ENCODE data around the gene CALCOCO1. TPM values are rescaled to one million over a fixed set of nuclear protein-coding genes. Genes with fewer than 3 reads are reported as not detected.
A peak's percentile ranks its signal among the peaks of the same experiment; 100 is the strongest.

The CALCOCO1 gene
- total RNA-seq, 1 donor from 2014 or later = 25.3 TPM

DNA sequence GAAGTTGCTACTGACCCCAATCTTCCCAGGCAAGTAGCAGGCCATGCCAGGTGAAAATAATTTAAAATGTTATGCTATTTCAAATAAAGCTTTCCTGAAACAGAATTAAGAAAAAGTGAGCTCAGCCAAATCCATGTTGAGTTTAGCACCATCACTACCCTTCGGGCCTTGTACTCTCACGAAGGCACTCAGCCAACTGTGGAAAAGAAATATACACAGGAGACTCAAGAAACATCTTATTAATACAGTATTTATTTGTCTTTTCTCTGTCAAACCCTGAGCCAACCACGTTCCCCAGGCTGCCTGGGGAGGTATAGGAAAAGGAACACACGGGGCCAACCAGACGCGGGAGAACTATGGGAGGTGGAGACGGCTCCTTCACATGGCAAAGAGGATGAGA is 62.3 kb downstream of the CALCOCO1 start:
- Histone ChIP-seq H3K4me1 (peaks cover 5% of the 10 kb centered on the region), H3K9ac (no peak overlapping the region), H3K27ac (peak overlapping the region; percentile 48), H3F3A (ENCODE audit: low read depth) (peaks cover 51% of the 10 kb centered on the region), H4K20me1 (ENCODE audit: low read depth) (peaks cover 1% of the 10 kb centered on the region), H3K27me3 (no peaks in the 10 kb centered on the region), H3K36me3 (peaks cover 18% of the 10 kb centered on the region), H3K4me3 (no peak overlapping the region), H3K9me3 (ENCODE audit: low read depth) (no peaks in the 10 kb centered on the region), H2AFZ (replicated peaks) (no peak overlapping the region), H3K79me2 (ENCODE audit: low read depth) (peaks cover 19% of the 10 kb centered on the region), H3K4me2 (no peak overlapping the region)
- TF ChIP-seq EZH2 (IDR thresholded peaks at IDR 0.05) (no peak), EZH2phosphoT487 (IDR thresholded peaks at IDR 0.05) (no peak)
- Mint-ChIP-seq H3K27ac (no peak overlapping the region), H3K4me3 (no peak overlapping the region), H3K4me1 (peaks cover 2% of the 10 kb centered on the region), H3K36me3 (peaks cover 47% of the 10 kb centered on the region), H3K27me3 (ENCODE audit: insufficient read depth, low read depth) (peaks cover 11% of the 10 kb centered on the region), H3K9me3 (no peaks in the 10 kb centered on the region)
- DNase-seq (ENCODE audit: low spot score) = no peak

DNA sequence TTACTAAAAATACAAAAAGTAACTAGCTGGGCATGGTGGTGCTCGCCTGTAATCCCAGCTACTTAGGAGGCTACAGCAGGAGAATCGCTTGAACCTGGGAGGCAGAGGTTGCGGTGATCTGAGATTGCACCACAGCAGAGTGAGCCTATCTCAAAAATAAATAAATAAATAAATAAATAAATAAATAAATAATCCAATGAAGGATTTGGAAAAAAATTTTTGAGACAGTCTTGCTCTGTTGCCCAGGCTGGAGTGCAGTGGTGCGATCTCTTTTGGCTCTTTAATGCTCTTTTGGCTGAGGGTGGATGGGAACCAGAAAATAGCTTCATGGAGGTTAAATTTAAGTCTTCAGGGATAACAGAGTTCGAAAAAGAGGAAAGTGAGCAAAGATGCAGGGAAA is 63.1 kb downstream of the CALCOCO1 start:
- no peaks in the 10 kb centered on the region for H4K20me1 ChIP-seq (ENCODE audit: low read depth)
- peaks cover 53% of the 10 kb centered on the region for H3F3A ChIP-seq (ENCODE audit: low read depth)
- no peaks in the 10 kb centered on the region for H3K9me3 ChIP-seq (ENCODE audit: low read depth)
- peaks cover 9% of the 10 kb centered on the region for H3K4me1 Mint-ChIP-seq
- no peak overlapping the region for H3K4me2 ChIP-seq
- peaks cover 13% of the 10 kb centered on the region for H3K4me1 ChIP-seq
- H3K9me3 Mint-ChIP-seq = no peaks in the 10 kb centered on the region
- no peak for TF ChIP-seq EZH2 (IDR thresholded peaks at IDR 0.05)
- TF ChIP-seq, protein P1, sequence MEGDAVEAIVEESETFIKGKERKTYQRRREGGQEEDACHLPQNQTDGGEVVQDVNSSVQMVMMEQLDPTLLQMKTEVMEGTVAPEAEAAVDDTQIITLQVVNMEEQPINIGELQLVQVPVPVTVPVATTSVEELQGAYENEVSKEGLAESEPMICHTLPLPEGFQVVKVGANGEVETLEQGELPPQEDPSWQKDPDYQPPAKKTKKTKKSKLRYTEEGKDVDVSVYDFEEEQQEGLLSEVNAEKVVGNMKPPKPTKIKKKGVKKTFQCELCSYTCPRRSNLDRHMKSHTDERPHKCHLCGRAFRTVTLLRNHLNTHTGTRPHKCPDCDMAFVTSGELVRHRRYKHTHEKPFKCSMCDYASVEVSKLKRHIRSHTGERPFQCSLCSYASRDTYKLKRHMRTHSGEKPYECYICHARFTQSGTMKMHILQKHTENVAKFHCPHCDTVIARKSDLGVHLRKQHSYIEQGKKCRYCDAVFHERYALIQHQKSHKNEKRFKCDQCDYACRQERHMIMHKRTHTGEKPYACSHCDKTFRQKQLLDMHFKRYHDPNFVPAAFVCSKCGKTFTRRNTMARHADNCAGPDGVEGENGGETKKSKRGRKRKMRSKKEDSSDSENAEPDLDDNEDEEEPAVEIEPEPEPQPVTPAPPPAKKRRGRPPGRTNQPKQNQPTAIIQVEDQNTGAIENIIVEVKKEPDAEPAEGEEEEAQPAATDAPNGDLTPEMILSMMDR (IDR thresholded peaks at IDR 0.05) = no peak
- TF ChIP-seq EZH2phosphoT487 (IDR thresholded peaks at IDR 0.05) = no peak
- H3K4me3 Mint-ChIP-seq = no peak overlapping the region
- H3K4me3 ChIP-seq = no peak overlapping the region
- peaks cover 18% of the 10 kb centered on the region for H3K36me3 ChIP-seq
- peaks cover 41% of the 10 kb centered on the region for H3K36me3 Mint-ChIP-seq
- no peak overlapping the region for H3K27ac Mint-ChIP-seq
- peaks cover 13% of the 10 kb centered on the region for H3K79me2 ChIP-seq (ENCODE audit: low read depth)
- peak overlapping the region; percentile 3 for H3K27ac ChIP-seq
- DNase-seq (ENCODE audit: low spot score) = no peak
- H2AFZ ChIP-seq (replicated peaks) = no peak overlapping the region
- no peak overlapping the region for H3K9ac ChIP-seq
- H3K27me3 Mint-ChIP-seq (ENCODE audit: insufficient read depth, low read depth) = peaks cover 11% of the 10 kb centered on the region
- H3K27me3 ChIP-seq = no peaks in the 10 kb centered on the region

DNA sequence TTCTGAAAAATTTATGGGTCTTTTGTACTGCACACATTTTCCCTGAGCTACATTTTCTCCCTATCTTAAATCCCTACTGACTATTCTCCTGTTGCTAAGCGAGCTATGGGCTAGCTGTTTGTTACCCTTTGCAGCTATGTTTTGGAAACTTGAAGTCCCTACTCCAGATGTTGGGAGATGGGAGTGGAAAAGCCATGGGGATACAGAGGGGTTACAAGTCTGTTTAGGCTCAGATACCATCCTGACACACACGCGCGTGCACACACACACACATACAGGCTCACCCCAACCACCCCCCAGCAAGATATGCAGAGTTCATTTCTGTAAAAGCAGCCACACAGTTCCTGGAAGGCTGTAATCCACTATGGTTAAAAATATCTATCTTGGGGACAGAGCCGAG is 67.2 kb downstream of the CALCOCO1 start:
- Mint-ChIP-seq H3K27ac (no peak overlapping the region), H3K36me3 (peaks cover 26% of the 10 kb centered on the region), H3K9me3 (no peaks in the 10 kb centered on the region), H3K4me1 (peaks cover 19% of the 10 kb centered on the region), H3K27me3 (ENCODE audit: insufficient read depth, low read depth) (peaks cover 11% of the 10 kb centered on the region), H3K4me3 (no peak overlapping the region)
- peak overlapping the region; percentile 51 for H3K4me2 ChIP-seq
- DNase-seq (ENCODE audit: low spot score) = no peak
- no peak overlapping the region for H3K9ac ChIP-seq
- no peaks in the 10 kb centered on the region for H3K79me2 ChIP-seq (ENCODE audit: low read depth)
- H4K20me1 ChIP-seq (ENCODE audit: low read depth) = no peaks in the 10 kb centered on the region
- no peaks in the 10 kb centered on the region for H3K27me3 ChIP-seq
- peaks cover 29% of the 10 kb centered on the region for H3K4me1 ChIP-seq
- peak overlapping the region; percentile 95 for H3K27ac ChIP-seq
- H3F3A ChIP-seq (ENCODE audit: low read depth) = peaks cover 72% of the 10 kb centered on the region
- H3K4me3 ChIP-seq = peak overlapping the region; percentile 2
- H2AFZ ChIP-seq (replicated peaks) = no peak overlapping the region
- H3K9me3 ChIP-seq (ENCODE audit: low read depth) = no peaks in the 10 kb centered on the region
- H3K36me3 ChIP-seq = peaks cover 4% of the 10 kb centered on the region
- no peak for TF ChIP-seq EZH2 (IDR thresholded peaks at IDR 0.05)

DNA sequence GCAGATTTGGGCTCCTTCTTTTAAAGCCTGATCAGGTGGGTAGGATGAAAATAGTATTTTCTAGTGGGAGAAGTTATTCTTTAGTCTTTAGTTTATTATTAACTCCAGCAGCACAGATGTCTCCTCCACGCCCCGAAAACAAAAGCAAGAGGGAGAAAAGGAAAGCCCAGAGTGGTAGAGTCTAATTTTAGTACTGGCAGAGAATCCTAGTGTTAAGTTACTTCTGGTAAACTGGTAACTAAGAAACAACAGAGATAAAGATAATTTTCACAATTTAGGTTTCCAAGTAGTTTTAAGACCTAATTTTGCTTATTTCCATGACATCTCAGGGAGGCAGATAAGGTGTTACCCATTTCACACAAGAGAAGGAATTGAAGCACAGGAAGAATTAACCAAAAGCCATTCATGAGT is 67.7 kb downstream of the CALCOCO1 start:
- Mint-ChIP-seq H3K4me3 (no peak overlapping the region), H3K36me3 (peaks cover 23% of the 10 kb centered on the region), H3K4me1 (peaks cover 19% of the 10 kb centered on the region), H3K27ac (peak overlapping the region; percentile 85), H3K9me3 (no peaks in the 10 kb centered on the region), H3K27me3 (ENCODE audit: insufficient read depth, low read depth) (peaks cover 7% of the 10 kb centered on the region)
- H3K79me2 ChIP-seq (ENCODE audit: low read depth) = no peaks in the 10 kb centered on the region
- DNase-seq (ENCODE audit: low spot score) = no peak
- peak overlapping the region; percentile 2 for H3K4me3 ChIP-seq
- H3F3A ChIP-seq (ENCODE audit: low read depth) = peaks cover 67% of the 10 kb centered on the region
- peaks cover 4% of the 10 kb centered on the region for H3K36me3 ChIP-seq
- H2AFZ ChIP-seq (replicated peaks) = no peak overlapping the region
- TF ChIP-seq, protein P1 (IDR thresholded peaks at IDR 0.05) = no peak
- TF ChIP-seq EZH2 (IDR thresholded peaks at IDR 0.05) = no peak
- no peak for TF ChIP-seq EZH2phosphoT487 (IDR thresholded peaks at IDR 0.05)
- H3K9me3 ChIP-seq (ENCODE audit: low read depth) = no peaks in the 10 kb centered on the region
- no peaks in the 10 kb centered on the region for H4K20me1 ChIP-seq (ENCODE audit: low read depth)
- peaks cover 29% of the 10 kb centered on the region for H3K4me1 ChIP-seq
- H3K27me3 ChIP-seq = no peaks in the 10 kb centered on the region
- H3K27ac ChIP-seq = peak overlapping the region; percentile 95
- H3K4me2 ChIP-seq = peak overlapping the region; percentile 51
- H3K9ac ChIP-seq = no peak overlapping the region
